ENCODE data around the gene ARRB1.

ARRB1 gene

DNA sequence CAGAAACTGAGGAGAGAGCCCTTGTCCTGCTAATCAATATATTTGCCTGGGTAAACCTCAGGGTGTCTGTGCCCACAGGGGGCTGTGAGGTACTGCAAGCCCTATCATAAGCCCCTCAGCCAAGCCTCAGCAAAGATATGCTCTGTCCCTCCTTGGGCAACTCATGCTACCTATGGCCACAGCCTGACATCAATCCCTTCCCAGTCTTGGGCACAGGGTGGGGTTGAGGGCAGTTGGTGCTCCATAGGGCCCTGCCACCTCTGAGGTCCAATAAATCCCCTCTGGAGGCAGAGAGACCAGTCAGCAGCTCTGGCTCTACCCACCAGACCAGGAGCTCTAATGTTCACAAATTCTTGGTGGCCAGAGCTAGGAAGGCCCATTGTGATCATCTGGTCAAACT, 87.1 kb downstream of the ARRB1 start:
- DNase-seq: no peak
- no peak overlapping the region for H3K4me3 ChIP-seq (ENCODE audit: low read depth, low read length)
- no peaks in the 10 kb centered on the region for H3K27me3 ChIP-seq (ENCODE audit: insufficient read depth, low read depth, severe bottlenecking)
- TF ChIP-seq, protein P1, sequence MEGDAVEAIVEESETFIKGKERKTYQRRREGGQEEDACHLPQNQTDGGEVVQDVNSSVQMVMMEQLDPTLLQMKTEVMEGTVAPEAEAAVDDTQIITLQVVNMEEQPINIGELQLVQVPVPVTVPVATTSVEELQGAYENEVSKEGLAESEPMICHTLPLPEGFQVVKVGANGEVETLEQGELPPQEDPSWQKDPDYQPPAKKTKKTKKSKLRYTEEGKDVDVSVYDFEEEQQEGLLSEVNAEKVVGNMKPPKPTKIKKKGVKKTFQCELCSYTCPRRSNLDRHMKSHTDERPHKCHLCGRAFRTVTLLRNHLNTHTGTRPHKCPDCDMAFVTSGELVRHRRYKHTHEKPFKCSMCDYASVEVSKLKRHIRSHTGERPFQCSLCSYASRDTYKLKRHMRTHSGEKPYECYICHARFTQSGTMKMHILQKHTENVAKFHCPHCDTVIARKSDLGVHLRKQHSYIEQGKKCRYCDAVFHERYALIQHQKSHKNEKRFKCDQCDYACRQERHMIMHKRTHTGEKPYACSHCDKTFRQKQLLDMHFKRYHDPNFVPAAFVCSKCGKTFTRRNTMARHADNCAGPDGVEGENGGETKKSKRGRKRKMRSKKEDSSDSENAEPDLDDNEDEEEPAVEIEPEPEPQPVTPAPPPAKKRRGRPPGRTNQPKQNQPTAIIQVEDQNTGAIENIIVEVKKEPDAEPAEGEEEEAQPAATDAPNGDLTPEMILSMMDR (IDR thresholded peaks at IDR 0.05; ENCODE audit: low read depth, low read length): no peak
- peaks cover 3% of the 10 kb centered on the region; the same call in 1 of the 2 replicates for H3K36me3 ChIP-seq
- no peak overlapping the region for H3K27ac ChIP-seq
- no peaks in the 10 kb centered on the region for H3K9me3 ChIP-seq (ENCODE audit: severe bottlenecking)

DNA sequence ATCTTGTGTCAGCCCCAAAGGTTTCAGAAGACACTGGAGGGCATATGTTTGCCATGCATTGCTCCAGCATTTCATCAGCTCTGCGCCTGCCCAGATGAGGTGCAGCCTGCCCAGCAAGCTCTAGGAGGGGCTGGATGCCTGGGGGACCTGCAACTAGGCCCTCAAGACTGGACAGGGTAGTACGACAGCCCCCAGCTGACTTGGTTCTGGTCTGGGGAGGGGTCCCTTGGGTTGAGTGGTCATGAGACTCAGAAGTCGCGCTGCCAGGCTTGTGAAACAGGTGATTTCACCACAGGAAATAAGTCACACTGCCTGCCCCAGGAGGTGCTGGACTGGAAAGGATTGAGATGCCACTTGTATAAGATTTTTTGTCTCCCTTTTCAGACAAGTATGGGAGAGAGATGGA, 87.5 kb downstream of the ARRB1 start:
- peaks cover 2% of the 10 kb centered on the region; the same call in 1 of the 2 replicates for H3K36me3 ChIP-seq
- no peaks in the 10 kb centered on the region for H3K9me3 ChIP-seq (ENCODE audit: severe bottlenecking)
- H3K4me3 ChIP-seq (ENCODE audit: low read depth, low read length): no peak overlapping the region
- no peaks in the 10 kb centered on the region for H3K27me3 ChIP-seq (ENCODE audit: insufficient read depth, low read depth, severe bottlenecking)
- no peak overlapping the region for H3K27ac ChIP-seq
- no peak for DNase-seq
- TF ChIP-seq, protein P1 (IDR thresholded peaks at IDR 0.05; ENCODE audit: low read depth, low read length): no peak

DNA sequence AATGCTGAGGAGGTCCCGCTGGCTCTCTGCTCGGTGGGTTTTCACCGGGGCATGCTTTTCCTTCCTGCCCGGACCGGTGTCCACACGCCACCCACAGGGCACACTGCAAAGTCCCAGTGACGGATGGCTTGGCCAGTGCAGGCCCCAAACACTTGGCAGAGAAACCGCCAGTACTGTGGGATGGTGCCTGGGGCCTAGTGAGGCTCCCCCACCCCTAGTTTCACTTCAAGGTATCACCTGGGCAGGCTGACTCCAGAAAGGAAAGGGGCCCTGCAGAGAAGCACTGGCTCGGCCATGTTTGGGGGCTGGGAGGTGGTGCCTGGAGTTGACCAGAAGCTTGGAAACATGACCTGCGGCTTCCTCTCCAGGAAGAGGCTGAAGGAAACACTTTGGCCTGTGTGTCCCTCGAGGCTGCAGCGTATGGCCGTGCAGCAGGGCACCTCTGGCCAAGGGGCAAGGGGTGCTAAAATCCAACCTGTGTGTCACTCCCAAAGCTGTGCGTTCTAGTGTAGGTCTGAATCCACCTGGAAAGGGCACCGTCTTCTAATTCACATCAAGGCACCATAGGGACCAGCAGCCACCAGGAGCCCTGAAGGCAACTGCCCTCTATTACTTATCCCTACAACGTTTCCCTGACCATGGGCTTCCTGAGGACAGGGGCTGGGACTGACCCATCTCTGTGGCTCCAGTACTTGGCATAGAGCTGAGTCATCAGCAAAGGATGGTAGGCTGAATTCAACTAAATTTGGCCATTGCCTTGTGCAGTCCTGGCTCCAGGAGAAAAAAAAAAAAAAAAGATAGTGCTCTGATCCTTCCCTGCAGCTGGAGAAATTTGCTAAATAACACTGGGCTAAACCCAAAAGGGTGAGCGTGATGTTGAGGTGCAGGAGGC, 88.3 kb downstream of the ARRB1 start:
- Histone ChIP-seq H3K36me3 (no peaks in the 10 kb centered on the region), H3K27me3 (ENCODE audit: insufficient read depth, low read depth, severe bottlenecking) (no peaks in the 10 kb centered on the region), H3K4me3 (ENCODE audit: low read depth, low read length) (no peak overlapping the region), H3K9me3 (ENCODE audit: severe bottlenecking) (no peaks in the 10 kb centered on the region), H3K27ac (no peak overlapping the region)
- DNase-seq: no peak
- TF ChIP-seq, protein P1 (IDR thresholded peaks at IDR 0.05; ENCODE audit: low read depth, low read length): no peak

DNA sequence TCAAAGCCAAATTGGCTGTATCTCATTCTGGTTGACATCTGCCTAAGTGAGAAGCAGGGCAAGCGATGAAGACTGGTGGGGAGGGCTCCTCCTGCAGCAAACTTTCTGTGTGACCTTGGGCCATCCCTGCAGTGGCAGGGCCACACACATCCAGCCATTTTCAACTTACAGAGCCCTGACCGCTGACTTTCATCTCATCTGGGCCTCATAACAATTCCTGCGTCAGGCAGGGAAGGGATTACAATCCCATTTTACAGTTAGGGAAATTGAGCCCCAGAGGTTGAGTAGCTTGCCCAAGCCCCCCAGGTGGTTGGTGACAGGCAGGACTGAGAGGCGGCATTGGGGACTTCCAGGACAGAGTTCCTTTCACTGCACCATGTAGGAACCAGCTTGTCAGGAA, 89.0 kb downstream of the ARRB1 start:
- no peak overlapping the region for H3K4me3 ChIP-seq (ENCODE audit: low read depth, low read length)
- no peaks in the 10 kb centered on the region for H3K27me3 ChIP-seq (ENCODE audit: insufficient read depth, low read depth, severe bottlenecking)
- no peaks in the 10 kb centered on the region for H3K36me3 ChIP-seq
- no peak overlapping the region for H3K27ac ChIP-seq
- TF ChIP-seq, protein P1 (IDR thresholded peaks at IDR 0.05; ENCODE audit: low read depth, low read length): no peak
- no peaks in the 10 kb centered on the region for H3K9me3 ChIP-seq (ENCODE audit: severe bottlenecking)
- DNase-seq: no peak

DNA sequence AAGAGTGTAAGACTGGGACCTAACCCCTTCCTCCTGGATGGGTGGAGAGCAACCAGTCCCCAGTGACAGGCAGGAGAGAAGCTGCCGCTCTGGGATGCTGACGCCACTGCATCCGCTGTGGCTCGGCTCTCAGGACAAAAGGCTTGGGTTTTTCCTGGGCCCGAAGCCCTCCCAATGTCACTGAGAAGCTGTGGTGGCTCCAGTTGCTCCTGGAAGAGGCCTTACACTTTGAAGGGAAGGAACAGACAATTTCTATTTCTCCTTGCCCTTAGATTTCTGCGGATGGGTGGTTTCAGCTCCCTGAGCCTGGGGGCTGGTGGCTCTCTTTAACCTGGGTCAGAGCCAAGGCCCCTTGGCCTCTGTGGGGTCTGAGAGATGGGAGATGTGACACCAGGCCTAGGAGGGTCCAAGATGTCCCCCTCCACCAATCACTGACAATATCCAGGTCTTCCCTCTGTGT, 89.5 kb downstream of the ARRB1 start:
- no peaks in the 10 kb centered on the region for H3K9me3 ChIP-seq (ENCODE audit: severe bottlenecking)
- H3K36me3 ChIP-seq: no peaks in the 10 kb centered on the region
- DNase-seq: no peak
- H3K27ac ChIP-seq: no peak overlapping the region
- H3K4me3 ChIP-seq (ENCODE audit: low read depth, low read length): no peak overlapping the region
- no peaks in the 10 kb centered on the region for H3K27me3 ChIP-seq (ENCODE audit: insufficient read depth, low read depth, severe bottlenecking)
- TF ChIP-seq, protein P1 (IDR thresholded peaks at IDR 0.05; ENCODE audit: low read depth, low read length): no peak

Data from WERI-Rb-1 (cell line).